ENCODE measurements around the gene C16orf95.

Gene C16orf95

DNA sequence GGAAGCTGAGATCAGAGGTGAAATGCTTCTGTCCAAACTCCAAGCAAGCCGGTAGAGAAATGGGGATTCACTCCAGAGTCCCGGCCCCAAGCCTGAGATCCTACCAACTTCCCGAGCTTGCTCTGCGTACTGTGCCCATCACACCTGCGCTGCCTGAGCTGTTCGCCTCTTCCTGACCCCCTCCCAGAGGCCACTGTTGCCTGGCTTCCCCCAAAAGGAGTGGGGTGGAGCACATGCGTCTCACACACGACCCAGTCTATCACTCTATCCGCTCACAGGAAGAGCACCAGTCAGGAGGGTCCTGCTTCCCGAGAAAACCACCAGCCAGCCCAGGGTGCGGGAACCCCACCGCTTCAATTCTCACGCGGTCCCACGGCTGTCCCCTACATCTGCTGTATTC lies 13.5 kb upstream of the C16orf95 start:
- no peak for DNase-seq

DNA sequence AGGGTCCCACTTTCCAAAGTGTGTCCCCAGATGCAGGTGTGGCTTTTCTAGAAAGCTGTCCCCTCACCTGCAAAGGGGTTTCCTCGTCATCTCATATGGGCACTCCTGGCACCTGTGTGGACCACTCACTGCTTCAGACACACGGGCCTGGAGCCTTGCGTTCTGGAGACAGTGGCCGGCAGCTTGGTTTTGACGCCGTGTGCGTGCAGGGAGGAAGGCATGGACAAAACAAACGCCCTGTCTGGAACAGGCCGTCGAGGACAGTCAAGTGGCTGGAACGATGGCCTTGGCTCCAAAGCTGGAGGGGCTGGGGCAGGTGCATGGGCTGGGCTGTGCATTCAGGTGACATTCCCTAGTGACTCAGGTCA lies 13.0 kb upstream of the C16orf95 start:
- DNase-seq: no peak

DNA sequence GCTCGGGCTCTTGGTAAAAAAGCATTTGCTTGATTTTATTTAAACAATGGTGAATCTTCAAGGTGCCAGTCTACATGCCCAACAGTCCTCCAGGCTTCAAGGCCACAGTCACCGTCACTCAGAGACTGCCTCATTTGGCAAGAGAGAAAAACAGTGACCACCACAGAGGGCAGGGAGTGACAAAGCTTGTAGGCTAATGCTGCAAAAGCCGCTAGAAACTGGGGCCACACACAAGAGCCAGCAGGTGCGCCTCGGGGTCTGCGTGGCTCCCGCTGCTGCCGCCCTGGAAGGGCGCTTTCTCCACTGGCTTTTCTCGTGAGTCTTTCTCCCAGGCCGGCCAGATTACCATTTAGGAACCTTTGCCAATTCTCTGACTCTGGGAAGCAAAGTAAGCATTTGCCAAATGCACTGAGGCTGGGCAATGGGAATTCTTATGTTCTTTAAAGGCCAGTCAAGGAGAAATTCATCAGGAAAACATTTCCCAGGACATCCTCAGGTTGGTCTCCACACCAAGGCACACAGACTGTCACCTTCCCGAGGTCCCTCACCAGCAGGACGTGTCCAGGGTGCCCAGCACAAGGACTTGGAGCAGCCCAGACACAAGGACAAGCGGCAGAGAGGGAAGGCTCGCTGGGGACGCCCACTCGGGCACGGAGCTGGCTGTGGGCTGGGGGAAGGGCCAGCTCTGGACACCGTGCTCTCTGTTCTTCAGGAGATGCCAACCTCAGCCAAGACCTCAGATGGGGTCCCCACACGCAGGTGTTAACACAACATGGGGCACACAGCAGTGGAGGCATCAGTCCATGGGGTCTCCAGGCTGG lies 12.5 kb upstream of the C16orf95 start:
- DNase-seq: no peak

DNA sequence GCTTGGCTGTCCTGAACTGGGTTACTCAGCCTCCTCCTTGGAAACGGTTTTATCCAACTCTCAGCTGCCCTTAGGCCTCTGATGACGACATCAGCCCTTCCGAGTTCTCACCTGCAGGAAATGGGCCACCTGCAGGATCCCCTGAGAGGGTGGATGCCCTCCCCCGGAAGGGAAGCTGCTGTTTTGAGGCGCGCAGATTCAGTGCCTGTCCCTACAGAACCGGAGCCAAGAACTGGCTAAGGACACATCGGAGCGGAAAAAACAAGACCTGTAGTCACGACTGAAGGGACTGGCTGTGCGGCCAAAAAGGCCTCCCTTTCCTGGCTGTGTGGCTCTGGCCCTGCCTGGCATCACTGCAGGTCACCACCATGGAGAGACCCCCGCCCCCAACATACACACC lies 11.7 kb upstream of the C16orf95 start:
- no peak for DNase-seq

- DNase-seq: no peak
Measured at GRCh38 chr16:87327798-87328495, 10.8 kb upstream of the C16orf95 start.

- DNase-seq: no peak
Measured at GRCh38 chr16:87326151-87326571, 9.0 kb upstream of the C16orf95 start.

DNA sequence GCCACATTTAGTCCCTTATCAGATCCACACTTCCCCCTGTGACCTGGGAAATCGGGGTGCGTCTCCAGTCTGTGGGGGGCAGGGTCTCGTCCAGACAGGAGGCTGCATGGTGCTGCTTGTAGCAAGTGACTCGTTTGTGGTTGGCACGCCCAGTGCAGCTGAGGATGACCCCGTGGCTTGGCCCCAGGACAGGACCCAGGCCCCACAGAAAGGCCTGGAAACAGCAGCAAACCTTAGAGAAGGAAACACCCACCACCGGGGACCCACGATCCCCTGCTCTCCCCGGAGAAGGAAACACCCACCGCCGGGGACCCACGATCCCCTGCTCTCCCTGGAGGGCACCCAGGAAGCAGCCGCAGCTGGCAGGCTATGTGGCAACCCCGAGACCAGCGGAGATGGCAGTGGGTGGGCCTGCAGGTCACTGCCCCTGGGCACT lies 8.2 kb upstream of the C16orf95 start:
- DNase-seq: no peak

- peak; percentile 64 for DNase-seq
Measured at GRCh38 chr16:87324411-87325275, 7.5 kb upstream of the C16orf95 start.

DNA sequence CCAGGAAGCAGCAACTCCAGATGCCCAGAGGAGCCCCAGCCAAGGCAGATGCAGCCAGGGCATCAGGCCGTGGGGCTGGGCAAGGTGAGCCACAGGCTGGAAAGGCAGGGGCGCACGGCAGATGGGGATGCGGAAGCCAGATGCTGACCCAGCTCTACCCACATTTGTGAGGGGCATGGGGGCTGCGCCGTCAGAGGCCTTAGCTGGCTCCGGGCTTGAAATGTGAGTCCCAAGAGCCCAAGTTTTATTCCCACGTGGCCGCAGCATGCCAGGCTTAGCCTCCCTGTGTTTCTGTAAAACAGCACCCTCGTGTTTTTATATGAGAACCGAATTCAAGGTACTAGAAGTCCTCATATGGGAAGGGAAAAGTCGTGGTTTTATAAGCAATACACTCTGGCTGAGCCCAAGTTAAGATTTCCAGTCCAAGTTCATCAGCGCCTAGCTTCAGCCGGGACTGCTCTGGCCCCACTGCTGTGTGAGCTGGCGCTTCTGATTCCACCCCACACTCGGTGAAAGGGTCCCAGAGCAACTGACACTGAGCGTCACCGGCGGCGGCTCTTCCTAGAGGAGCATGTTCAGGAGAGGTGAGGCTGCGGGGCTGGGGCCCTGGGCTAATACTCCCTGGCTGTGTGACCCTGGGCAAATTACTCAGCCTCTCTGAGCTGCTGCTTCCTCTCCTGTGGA lies 6.7 kb upstream of the C16orf95 start:
- DNase-seq: no peak

GRCh38 chr16:87322833-87323726 lies 5.9 kb upstream of the C16orf95 start:
- DNase-seq: no peak

- no peak for DNase-seq
Measured at GRCh38 chr16:87322360-87322759, 5.2 kb upstream of the C16orf95 start.

DNA sequence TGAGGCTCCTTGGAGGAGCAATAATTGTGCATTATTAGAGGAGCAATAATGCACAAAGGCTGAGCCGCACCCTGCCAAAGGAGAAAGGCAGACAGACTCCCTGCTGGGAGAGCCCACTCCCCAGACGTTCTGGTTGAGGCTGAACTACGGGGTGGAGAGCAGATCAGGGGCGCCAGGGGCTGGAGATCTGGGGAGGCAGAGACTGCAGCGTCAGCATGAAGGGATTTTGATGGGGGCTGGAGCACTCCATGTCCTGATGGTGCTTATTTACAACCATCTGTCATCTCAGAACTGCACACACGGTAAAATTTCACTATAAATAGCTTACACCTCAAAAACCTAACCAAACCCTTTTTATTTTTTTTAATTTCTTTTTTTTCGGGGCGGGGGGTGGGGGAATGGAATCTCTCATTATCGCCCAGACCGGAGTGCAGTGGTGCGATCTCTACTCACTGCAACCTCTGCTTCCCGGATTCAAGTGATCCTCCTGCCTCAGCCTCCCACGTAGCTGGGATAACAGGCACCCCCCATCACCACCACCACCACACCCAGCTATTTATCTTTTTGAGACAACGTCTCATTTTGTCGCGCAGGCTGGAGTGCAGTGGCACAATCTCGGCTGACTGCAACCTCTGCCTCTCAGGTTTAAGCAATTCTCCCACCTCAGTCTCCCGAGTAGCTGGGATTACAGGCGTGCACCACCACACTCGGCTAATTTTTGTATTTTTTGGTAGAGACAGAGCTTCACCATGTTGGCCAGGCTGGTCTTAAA lies 4.3 kb upstream of the C16orf95 start:
- no peak for DNase-seq

DNA sequence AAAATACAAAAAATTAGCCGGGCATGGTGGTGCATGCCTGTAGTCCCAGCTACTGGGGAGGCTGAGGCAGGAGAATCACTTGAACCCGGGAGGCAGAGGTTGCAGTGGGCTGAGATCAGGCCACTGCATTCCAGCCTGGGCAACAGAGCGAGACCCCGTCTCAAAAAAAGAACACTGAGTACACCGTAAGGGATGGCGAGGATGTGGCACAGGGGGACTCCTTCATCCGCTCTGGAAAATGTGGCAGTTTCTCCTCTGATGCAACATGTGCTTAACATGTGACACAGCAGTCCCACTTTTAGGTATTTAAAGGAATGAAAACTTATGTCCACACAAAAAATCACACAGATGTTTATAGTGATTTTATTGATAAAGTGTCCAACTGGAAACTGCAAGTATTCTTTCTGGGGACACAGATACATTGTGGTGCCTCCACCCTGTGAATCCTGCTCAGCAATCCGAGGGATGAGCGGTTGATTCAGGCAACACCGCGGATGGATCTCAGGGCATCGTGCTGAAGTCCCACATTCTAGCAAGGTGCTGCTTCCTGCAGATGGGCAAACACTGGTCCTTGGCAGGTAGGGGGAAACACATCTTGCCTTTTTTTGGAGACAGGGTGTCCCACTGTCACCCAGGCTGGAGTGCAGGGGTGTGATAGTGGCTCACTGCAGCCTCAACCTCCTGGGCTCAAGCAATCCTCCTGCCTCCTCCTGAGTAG lies 3.5 kb upstream of the C16orf95 start:
- DNase-seq: no peak

- no peak for DNase-seq
Measured at GRCh38 chr16:87319997-87320491, 2.9 kb upstream of the C16orf95 start.

- no peak for DNase-seq
Measured at GRCh38 chr16:87319011-87319410, 1.8 kb upstream of the C16orf95 start.

GRCh38 chr16:87317750-87318644 lies 805 bp upstream of the C16orf95 start:
- DNase-seq: peak; percentile 74

- no peak for DNase-seq
Measured at GRCh38 chr16:87316450-87316922, 706 bp downstream of the C16orf95 start.

GRCh38 chr16:87314990-87315420 lies 2.2 kb downstream of the C16orf95 start:
- DNase-seq: no peak

GRCh38 chr16:87312008-87312407 lies 5.2 kb downstream of the C16orf95 start:
- DNase-seq: no peak

Measured in activated CD8-positive, alpha-beta memory T cell treated with anti-CD3 and anti-CD28 coated beads, Interleukin-2, amount 50 U/mL, for 48 hours (primary cell).